Activated CD4-positive, CD25-positive, alpha-beta regulatory T cell treated with anti-CD3 and anti-CD28 coated beads, Interleukin-2, amount 50 U/mL, for 72 hours (primary cell): ENCODE data around the gene CNIH3.

Experiments
- DNase-seq: peaks from one replicate; pipeline ENCODE4 v3.0.0; 2021

CNIH3 gene

DNA sequence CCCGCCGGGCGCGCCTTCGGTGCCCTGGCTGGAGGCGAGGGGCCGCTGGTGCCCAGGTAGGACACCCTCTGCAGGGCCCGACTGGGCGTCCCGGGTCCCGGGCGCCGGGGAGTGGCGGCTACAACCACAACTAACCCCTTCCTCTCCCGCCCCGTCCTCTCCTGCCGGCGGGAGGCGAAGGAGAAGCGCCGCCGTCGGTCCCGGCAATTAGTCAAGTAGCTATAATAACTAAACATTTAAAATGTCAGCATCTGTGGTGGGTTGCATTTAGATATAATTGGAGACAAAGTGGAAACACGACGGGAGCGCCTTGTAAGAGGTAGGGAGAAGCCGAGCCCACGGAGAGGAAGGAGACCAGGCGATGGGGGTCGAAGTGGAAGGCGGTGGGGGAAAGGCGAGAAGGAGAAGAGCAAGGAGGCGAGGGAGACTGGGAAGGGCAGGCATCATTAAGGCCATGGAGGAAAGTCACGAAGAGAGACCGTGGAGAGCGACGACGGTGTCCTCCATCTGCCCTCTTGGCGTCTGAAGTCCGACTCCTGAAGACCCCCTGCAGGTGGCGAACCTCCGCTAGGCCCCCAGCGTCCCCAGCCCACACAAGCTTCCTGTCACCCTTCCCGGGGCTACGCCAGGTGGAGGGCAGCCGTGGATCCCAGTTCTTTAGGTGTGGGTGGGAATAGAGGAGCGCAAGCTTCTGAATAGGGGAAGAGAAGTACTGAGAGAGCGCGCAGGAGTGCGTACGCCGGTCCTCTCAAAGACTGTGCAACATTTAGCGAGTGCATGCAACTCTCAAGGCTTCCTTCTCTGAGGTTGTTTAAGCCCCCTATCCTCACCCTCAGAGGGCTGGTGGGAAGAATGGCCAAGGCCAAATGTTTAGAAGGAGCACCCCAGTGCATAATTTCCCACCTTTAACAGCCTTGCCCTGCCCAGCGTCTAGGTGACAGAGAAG is 1.6 kb downstream of the CNIH3 start:
- DNase-seq, result no peak

- DNase-seq, result no peak
Observed at GRCh38 chr1:224619209-224619608, 3.1 kb downstream of the CNIH3 start.

- no peak for DNase-seq
Observed at GRCh38 chr1:224620105-224620504, 4.0 kb downstream of the CNIH3 start.

GRCh38 chr1:224621813-224622682 is 5.9 kb downstream of the CNIH3 start:
- no peak for DNase-seq

GRCh38 chr1:224622831-224623230 is 6.7 kb downstream of the CNIH3 start:
- no peak for DNase-seq

GRCh38 chr1:224623310-224623714 is 7.2 kb downstream of the CNIH3 start:
- DNase-seq, result no peak

DNA sequence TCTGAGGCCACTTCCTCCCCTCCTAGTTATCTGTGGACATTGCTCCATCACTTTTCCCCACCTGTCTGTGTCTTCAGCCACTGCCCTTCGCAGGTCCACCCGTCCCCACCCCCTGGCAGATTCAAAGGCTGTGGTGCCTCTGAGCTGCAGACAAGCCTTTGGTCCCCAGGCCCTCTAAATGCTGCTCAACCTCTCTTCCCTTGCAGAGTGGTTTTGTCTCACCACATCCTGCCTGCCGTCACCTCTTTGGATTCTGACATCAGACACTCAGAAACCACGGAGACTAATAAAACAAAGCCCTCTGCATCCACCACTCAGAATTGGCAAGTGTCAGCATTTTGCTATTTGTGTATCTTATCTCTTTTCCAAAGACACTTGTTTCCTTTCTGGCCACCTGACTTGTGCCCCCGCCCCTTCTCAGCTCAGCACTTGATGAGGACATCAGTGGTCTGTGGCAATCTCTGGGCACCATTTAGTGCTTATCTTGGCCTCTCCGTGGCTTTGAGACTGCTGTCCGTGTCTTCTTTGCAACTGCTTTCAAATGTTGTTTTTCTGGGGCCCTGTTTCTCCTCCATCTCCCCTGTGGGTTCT is 7.7 kb downstream of the CNIH3 start:
- DNase-seq, result peak; percentile 51

- DNase-seq, result no peak
Observed at GRCh38 chr1:224624432-224624831, 8.3 kb downstream of the CNIH3 start.

- DNase-seq, result no peak
Observed at GRCh38 chr1:224626042-224626441, 9.9 kb downstream of the CNIH3 start.

DNA sequence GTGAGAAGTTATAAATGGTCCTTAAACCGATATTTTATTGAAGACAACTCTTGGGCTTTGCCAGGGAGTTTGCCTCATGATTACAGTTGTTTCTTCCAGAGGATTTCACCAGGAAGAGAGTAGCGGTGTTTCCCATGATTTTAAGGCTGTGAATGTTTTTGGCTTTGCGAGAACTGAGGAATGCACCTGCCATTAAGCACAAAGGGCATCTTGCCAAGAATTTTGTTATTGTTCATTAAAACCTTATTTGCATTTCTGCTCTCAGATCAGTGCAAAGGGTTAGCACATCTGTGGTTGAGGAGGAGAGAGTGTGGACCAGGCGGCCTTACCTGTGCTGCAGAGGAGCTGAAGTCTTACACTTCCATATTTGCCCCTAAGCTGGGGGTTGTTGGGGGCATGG is 13.8 kb downstream of the CNIH3 start:
- no peak for DNase-seq

DNA sequence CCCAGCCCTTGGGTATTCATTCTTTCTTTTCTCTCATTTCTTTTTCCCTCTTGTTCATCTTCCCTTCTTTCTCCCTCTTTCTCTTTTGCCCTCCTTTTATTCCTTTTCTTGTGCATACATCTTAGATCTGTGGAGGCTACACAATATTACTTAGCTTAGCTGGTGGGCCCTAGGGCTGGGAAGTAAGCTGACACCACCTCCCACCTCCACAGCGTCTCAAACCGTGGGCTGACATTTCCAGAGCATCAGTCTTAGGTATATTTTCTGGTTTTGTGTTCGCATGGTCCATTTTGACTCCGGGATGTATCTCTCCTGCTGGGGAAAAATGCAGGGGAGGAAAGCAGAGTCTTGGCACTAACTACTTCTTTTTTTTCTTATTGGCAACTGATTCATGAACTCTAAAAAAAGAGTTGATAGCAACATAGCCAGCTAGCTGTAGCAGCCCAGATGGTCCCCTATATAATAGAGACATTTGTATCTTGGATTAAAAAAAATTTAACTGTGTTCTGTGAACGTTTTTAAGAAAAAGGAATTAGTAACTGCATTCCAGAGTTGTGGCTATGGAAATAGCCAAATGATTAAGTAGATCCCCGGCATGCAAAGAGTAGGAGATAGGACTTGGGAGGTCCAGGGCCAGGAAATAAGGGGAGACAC is 15.5 kb downstream of the CNIH3 start:
- no peak for DNase-seq

- no peak for DNase-seq
Observed at GRCh38 chr1:224632381-224632871, 16.3 kb downstream of the CNIH3 start.

GRCh38 chr1:224632921-224633321 is 16.8 kb downstream of the CNIH3 start:
- DNase-seq, result no peak

GRCh38 chr1:224635356-224635755 is 19.2 kb downstream of the CNIH3 start:
- no peak for DNase-seq

DNA sequence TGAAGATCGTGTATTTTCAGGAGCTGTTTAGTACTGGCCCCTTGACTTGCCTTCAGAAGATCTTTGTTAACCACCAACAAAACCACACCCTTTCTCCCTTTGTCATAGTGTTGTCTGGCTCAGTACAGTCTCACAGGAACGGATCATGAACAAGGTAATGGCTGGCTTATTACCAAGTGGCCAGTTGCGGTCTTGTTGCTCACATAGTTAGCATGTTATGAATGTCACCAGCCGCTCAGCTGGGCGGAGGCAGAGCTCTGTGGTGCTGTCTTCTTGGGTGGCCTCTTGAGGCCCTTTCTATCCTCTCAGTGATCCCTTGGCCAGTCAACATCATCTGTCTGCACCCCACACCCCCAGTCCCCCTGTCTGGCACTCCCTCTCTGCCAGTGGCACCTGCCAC is 21.4 kb downstream of the CNIH3 start:
- DNase-seq, result no peak

- no peak for DNase-seq
Observed at GRCh38 chr1:224637936-224638335, 21.8 kb downstream of the CNIH3 start.

DNA sequence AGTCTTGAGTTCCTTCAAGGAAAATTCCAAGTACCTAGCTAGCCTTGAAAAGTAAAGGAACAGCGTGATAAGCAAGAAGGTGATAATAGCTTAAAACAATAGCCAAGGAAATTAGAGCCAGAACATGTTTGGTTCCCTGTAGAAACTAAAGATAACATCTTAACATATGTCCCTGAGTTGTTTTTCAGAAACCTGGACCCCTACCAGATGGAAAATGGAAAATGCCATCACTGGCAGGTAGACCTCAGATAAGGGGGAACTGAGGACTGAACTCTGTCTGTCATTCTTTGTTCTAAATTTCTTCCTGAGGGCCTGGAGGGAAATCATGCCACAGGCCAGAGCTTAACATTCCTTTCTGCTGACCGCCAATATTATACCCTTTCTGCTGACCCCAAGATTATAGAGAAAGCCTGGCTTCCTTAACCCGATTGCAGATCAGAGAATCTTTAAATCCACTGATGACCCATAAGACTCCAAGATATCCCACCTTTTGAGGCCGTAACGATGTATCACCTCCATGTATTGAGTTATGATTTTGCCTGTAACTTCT is 23.4 kb downstream of the CNIH3 start:
- no peak for DNase-seq

GRCh38 chr1:224640018-224640417 is 23.9 kb downstream of the CNIH3 start:
- DNase-seq, result no peak

GRCh38 chr1:224640587-224640986 is 24.5 kb downstream of the CNIH3 start:
- DNase-seq, result no peak

GRCh38 chr1:224641030-224641429 is 24.9 kb downstream of the CNIH3 start:
- DNase-seq, result no peak

DNA sequence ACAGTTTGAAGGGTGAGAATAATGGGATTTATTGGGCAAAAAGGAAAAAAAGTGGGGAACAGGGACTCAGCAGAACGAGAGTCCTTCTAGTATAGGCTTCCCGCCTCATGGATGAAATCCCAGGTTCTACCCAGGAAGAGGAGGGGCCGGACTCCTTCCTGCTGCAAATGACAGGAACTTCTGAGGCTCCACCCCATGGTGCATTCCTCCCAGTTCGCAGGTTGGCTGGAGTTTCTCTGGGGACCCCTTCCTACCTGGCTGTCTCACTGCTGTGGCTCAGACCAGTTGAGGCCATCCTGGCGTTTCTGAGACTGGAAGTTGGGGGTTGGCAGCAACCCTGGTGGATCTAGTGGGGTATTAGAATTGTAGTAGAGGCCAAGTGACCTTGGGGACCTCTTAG is 27.5 kb downstream of the CNIH3 start:
- no peak for DNase-seq

GRCh38 chr1:224644553-224645154 is 28.5 kb downstream of the CNIH3 start:
- DNase-seq, result peak; percentile 49
